Neural progenitor cell (in vitro differentiated cells): ENCODE data around the gene CRY1.

Experiments used
- EZH2 ChIP-seq: fragments of 200-600 bp; sonication (generic); IDR thresholded peaks from 2 replicates; pipeline ENCODE4 v1.6.1; 2017; ENCODE audit warnings: antibody characterized with exemption, mild to moderate bottlenecking, moderate library complexity
- TF ChIP-seq, protein P1 (sequence below): fragments of 200-600 bp; sonication (generic); IDR thresholded peaks from 2 replicates; pipeline ENCODE4 v1.5.1; 2017; ENCODE audit warnings: antibody characterized with exemption, mild to moderate bottlenecking

DNA sequence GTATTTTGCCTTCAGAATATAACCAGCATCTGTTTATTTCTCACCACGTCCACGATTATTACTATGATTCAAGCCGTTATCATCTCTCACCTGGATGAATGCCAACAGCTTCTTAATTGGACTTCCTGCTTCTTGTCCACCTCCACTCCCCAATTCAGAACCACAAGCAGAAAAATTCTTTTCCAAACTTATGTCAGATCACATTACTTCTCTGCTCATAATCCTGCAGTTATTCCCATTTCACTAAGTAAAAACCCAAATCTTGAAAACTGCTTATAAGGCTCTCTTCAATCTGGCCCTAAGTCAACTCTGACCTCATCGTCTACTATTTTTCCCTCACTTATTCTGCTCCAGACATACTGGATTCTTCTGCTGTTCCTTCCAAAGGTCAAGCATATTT is 2.0 kb downstream of the CRY1 start:
- TF ChIP-seq, protein P1, sequence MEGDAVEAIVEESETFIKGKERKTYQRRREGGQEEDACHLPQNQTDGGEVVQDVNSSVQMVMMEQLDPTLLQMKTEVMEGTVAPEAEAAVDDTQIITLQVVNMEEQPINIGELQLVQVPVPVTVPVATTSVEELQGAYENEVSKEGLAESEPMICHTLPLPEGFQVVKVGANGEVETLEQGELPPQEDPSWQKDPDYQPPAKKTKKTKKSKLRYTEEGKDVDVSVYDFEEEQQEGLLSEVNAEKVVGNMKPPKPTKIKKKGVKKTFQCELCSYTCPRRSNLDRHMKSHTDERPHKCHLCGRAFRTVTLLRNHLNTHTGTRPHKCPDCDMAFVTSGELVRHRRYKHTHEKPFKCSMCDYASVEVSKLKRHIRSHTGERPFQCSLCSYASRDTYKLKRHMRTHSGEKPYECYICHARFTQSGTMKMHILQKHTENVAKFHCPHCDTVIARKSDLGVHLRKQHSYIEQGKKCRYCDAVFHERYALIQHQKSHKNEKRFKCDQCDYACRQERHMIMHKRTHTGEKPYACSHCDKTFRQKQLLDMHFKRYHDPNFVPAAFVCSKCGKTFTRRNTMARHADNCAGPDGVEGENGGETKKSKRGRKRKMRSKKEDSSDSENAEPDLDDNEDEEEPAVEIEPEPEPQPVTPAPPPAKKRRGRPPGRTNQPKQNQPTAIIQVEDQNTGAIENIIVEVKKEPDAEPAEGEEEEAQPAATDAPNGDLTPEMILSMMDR, result no peak
- TF ChIP-seq EZH2, result no peak
